22Rv1 (cell line): ENCODE measurements around the gene ZNF280D.

Experiments
- H3K27ac ChIP-seq: fragments of 450-650 bp; 2 replicates; pipeline ENCODE4 v1.5.1; 2017
- ZFX ChIP-seq: fragments of 450-650 bp; IDR thresholded peaks from 2 replicates; pipeline ENCODE4 v1.6.1; 2017; ENCODE audit warnings: antibody characterized with exemption, borderline replicate concordance
- TF ChIP-seq, protein P1 (sequence below): fragments of 450-650 bp; IDR thresholded peaks from 2 replicates; pipeline ENCODE4 v1.5.1; 2017; ENCODE audit warnings: mild to moderate bottlenecking

Gene ZNF280D

DNA sequence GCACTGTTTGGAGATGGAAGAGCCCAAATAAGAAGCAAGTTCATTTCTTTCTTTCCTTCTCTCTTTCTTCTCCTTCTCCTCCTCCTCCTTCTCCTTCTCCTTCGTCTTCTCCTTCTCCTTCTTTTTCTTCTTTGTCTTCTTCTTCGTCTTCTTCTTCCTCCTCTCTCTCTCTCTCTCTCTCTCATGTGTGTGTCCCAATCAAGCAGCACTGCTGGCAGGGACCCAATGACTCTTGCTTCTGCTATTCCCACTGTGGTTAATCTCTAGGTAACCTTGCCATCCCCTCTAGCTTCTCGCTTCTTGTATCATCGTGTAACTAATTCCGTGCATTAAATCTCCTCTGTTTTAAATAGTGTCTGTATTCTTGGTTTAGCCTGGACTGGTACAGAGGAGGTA, 26.1 kb upstream of the ZNF280D start:
- H3K27ac ChIP-seq = no peak overlapping the region
- TF ChIP-seq, protein P1, sequence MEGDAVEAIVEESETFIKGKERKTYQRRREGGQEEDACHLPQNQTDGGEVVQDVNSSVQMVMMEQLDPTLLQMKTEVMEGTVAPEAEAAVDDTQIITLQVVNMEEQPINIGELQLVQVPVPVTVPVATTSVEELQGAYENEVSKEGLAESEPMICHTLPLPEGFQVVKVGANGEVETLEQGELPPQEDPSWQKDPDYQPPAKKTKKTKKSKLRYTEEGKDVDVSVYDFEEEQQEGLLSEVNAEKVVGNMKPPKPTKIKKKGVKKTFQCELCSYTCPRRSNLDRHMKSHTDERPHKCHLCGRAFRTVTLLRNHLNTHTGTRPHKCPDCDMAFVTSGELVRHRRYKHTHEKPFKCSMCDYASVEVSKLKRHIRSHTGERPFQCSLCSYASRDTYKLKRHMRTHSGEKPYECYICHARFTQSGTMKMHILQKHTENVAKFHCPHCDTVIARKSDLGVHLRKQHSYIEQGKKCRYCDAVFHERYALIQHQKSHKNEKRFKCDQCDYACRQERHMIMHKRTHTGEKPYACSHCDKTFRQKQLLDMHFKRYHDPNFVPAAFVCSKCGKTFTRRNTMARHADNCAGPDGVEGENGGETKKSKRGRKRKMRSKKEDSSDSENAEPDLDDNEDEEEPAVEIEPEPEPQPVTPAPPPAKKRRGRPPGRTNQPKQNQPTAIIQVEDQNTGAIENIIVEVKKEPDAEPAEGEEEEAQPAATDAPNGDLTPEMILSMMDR = no peak
- no peak for TF ChIP-seq ZFX

GRCh38 chr15:56758770-56759449, 25.6 kb upstream of the ZNF280D start:
- H3K27ac ChIP-seq = no peak overlapping the region
- TF ChIP-seq ZFX = no peak
- TF ChIP-seq, protein P1 = no peak

GRCh38 chr15:56757875-56758274, 24.6 kb upstream of the ZNF280D start:
- no peak overlapping the region for H3K27ac ChIP-seq
- TF ChIP-seq, protein P1 = no peak
- TF ChIP-seq ZFX = no peak

DNA sequence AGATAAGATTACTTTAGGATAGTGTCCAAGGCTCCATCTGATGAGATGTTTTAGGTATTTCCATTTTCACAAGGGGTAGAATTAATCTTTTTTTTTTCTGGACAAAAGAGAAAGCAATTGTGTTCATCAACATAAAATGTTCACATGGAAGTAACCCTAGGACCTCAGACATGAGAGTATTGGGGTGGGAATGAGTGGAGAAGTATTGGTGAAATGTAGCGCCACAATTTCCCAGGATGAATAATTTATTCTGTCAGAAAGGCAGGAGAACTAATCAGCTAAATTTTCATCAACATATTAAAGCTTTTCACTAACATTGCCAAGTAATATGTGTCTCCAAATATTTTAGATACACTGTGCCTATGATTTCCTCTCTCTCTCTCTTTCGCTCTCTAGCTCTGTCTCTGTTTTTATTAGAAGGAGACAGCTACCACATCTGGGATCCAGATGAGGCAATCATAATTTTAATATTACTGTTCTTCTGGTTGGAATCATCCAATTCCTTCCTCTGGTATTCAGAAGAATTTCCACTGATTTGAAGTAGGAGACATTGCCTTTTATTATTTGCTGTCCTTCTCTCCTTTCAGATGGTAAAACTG, 21.6 kb upstream of the ZNF280D start:
- no peak overlapping the region for H3K27ac ChIP-seq
- TF ChIP-seq, protein P1 = no peak
- no peak for TF ChIP-seq ZFX

- TF ChIP-seq ZFX = no peak
- TF ChIP-seq, protein P1 = no peak
These were observed 19.7 kb upstream of the ZNF280D start for GRCh38 chr15:56752986-56753385.

GRCh38 chr15:56749982-56750381, 16.7 kb upstream of the ZNF280D start:
- no peak overlapping the region for H3K27ac ChIP-seq
- no peak for TF ChIP-seq ZFX
- TF ChIP-seq, protein P1 = no peak

More at GRCh38 chr15:56752986-56753385, 19.7 kb upstream of the ZNF280D start:
- H3K27ac ChIP-seq = no peak overlapping the region

GRCh38 chr15:56744701-56745683, 11.7 kb upstream of the ZNF280D start:
- TF ChIP-seq, protein P1 = no peak
- H3K27ac ChIP-seq = no peak overlapping the region
